ENCODE results near the gene SOHLH1.

DNA sequence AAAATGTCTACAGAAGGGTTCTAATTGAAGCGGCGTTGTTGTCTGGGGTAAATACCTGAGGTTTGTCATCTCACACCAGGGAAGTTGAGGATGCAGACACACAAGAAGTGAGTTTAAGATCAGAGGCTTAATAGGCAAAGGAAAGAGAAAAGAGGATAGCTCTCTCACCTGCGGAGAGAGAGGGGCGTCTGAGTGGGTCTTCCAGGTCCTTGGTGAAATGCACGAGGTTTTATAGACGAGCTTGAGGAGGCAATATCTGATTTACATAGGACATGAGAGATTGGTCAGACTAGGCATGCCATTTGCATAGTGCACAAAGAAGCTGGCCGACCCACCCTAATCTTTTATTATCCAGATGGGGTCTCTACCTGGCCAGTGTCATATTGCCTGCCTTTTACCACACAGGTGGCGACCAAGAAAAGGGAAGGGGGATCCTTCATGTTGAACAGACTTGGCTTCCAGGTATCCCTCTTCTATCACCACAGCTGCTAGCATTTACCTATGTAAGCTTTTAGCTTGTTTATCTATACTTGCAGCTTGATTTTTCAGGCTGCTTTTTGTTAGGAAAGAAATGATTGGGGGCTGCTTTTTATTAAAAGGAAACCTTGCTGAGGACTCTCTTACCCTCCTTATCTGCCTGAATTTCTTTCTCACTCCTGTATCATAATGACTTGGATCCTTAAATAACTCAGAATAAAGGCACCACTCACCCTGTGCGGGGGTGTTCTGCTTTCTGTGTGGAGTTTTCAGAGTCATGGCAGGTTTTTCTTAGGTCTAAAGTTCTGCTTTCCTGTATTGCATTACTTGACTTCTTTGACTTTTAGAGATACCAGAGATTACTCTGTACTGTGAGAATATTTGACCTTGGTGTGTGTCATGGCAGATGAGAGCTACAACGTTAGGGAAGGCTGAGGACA is 50.5 kb downstream of the SOHLH1 start:
- no peak for TF ChIP-seq POLR2A (IDR thresholded peaks at IDR 0.05)
- no peak for TF ChIP-seq CTCF (IDR thresholded peaks at IDR 0.05)
- TF ChIP-seq POLR2AphosphoS5 (IDR thresholded peaks at IDR 0.05), result no peak
- TF ChIP-seq EP300 (IDR thresholded peaks at IDR 0.05), result no peak

Data from upper lobe of left lung (tissue), 4 donors.